A673 (cell line): ENCODE data around the gene U2SURP.

Experiments
- CTCF ChIP-seq: fragments of 300-800, 200-600 bp; sonication (generic); conservative IDR thresholded peaks from 2 replicates; pipeline ENCODE4 v1.5.1; 2017; ENCODE audit warnings: low read depth, mild to moderate bottlenecking, antibody characterized with exemption, low read length, moderate library complexity, mixed read lengths
- EZH2 ChIP-seq: fragments of 200-600 bp; sonication (generic); IDR thresholded peaks from 2 replicates; pipeline ENCODE4 v1.6.1; 2017; ENCODE audit warnings: borderline replicate concordance, low read depth, mild to moderate bottlenecking, mixed read lengths, antibody characterized with exemption, low read length; ENCODE audit not compliant: poor library complexity, severe bottlenecking

- TF ChIP-seq CTCF, result no peak
- TF ChIP-seq EZH2, result no peak
These were observed 77.5 kb downstream of the U2SURP start for GRCh38 chr3:143078883-143079282.
